OCI-LY3 (cell line): ENCODE data around the gene AMDHD1.

Source experiments
- H2AFZ ChIP-seq: fragments of 200-600, 300-600 bp; shearing (Covaris generic); 2 replicates; pipeline ENCODE4 v1.6.0; 2014; ENCODE audit warnings: antibody characterized with exemption, low read depth, low read length
- H3K27ac ChIP-seq: fragments of 200-600, 300-600 bp; sonication (generic); 2 replicates; pipeline ENCODE4 v1.5.1; 2014; ENCODE audit warnings: mild to moderate bottlenecking, low read length, moderate library complexity, mixed read lengths
- H3K27me3 ChIP-seq: fragments of 200-600, 300-600 bp; sonication (generic); 2 replicates; pipeline ENCODE4 v1.6.1; 2014; ENCODE audit warnings: low read depth, low read length, mixed read lengths
- H3K36me3 ChIP-seq: fragments of 200-600, 300-600 bp; sonication (generic); replicated peaks from 2 replicates; pipeline ENCODE3; 2014; ENCODE audit warnings: low read depth, low read length, mixed read lengths
- H3K4me1 ChIP-seq: fragments of 300-600, 200-600 bp; sonication (generic); 2 replicates; pipeline ENCODE4 v1.6.1; 2014; ENCODE audit warnings: low read length, mixed read lengths
- H3K4me2 ChIP-seq: fragments of 200-600, 300-600 bp; sonication (generic); 2 replicates; pipeline ENCODE4 v1.6.1; 2014; ENCODE audit warnings: low read length, mixed read lengths
- H3K4me3 ChIP-seq: fragments of 300-600, 200-600 bp; sonication (generic); 2 replicates; pipeline ENCODE4 v1.5.1; 2014; ENCODE audit warnings: antibody characterized with exemption, mild to moderate bottlenecking, low read length, moderate library complexity
- H3K79me2 ChIP-seq: fragments of 300-600, 200-600 bp; shearing (Covaris generic); 2 replicates; pipeline ENCODE4 v1.6.1; 2014; ENCODE audit warnings: mild to moderate bottlenecking, low read length, mixed read lengths
- H3K9ac ChIP-seq: fragments of 300-600, 200-600 bp; shearing (Covaris generic); 2 replicates; pipeline ENCODE4 v1.6.0; 2014; ENCODE audit warnings: mild to moderate bottlenecking, low read length, moderate library complexity
- H3K9me3 ChIP-seq: fragments of 200-600, 300-600 bp; shearing (Covaris generic); 2 replicates; pipeline ENCODE4 v1.6.1; 2014; ENCODE audit warnings: low read length, mixed read lengths; ENCODE audit not compliant: insufficient read depth
- H4K20me1 ChIP-seq: fragments of 200-600, 300-600 bp; sonication (generic); 2 replicates; pipeline ENCODE4 v1.6.1; 2016; ENCODE audit warnings: low read length, mixed read lengths; ENCODE audit not compliant: insufficient read depth
- EZH2phosphoT487 ChIP-seq: fragments of 200-600 bp; shearing (Covaris generic); IDR thresholded peaks from 2 replicates; pipeline ENCODE4 v1.6.1; 2018; ENCODE audit warnings: antibody characterized with exemption, mixed run types, low read depth
- TF ChIP-seq, protein P1 (sequence below): fragments of 200-600, 300-600 bp; sonication (generic); IDR thresholded peaks from 2 replicates; pipeline ENCODE4 v1.5.1; 2014; ENCODE audit warnings: antibody characterized with exemption, low read length, low read depth

AMDHD1 gene

GRCh38 chr12:95949477-95950206, 6.5 kb downstream of the AMDHD1 start:
- no peak for TF ChIP-seq EZH2phosphoT487
- TF ChIP-seq, protein P1, sequence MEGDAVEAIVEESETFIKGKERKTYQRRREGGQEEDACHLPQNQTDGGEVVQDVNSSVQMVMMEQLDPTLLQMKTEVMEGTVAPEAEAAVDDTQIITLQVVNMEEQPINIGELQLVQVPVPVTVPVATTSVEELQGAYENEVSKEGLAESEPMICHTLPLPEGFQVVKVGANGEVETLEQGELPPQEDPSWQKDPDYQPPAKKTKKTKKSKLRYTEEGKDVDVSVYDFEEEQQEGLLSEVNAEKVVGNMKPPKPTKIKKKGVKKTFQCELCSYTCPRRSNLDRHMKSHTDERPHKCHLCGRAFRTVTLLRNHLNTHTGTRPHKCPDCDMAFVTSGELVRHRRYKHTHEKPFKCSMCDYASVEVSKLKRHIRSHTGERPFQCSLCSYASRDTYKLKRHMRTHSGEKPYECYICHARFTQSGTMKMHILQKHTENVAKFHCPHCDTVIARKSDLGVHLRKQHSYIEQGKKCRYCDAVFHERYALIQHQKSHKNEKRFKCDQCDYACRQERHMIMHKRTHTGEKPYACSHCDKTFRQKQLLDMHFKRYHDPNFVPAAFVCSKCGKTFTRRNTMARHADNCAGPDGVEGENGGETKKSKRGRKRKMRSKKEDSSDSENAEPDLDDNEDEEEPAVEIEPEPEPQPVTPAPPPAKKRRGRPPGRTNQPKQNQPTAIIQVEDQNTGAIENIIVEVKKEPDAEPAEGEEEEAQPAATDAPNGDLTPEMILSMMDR: no peak
- no peak overlapping the region for H2AFZ ChIP-seq

GRCh38 chr12:95951515-95951914, 8.4 kb downstream of the AMDHD1 start:
- Histone ChIP-seq H3K4me3 (no peak overlapping the region), H3K4me2 (no peak overlapping the region), H3K9ac (no peak overlapping the region), H4K20me1 (no peaks in the 10 kb centered on the region), H3K27me3 (peaks cover 21% of the 10 kb centered on the region; the same call in 1 of the 2 replicates), H3K4me1 (peaks cover 4% of the 10 kb centered on the region; the same call in 1 of the 2 replicates), H3K27ac (no peak overlapping the region), H3K36me3 (no peaks in the 10 kb centered on the region), H2AFZ (no peak overlapping the region), H3K9me3 (no peaks in the 10 kb centered on the region), H3K79me2 (no peaks in the 10 kb centered on the region)
- TF ChIP-seq, protein P1: no peak
- no peak for TF ChIP-seq EZH2phosphoT487

More at GRCh38 chr12:95949477-95950206, 6.5 kb downstream of the AMDHD1 start:
- Histone ChIP-seq H3K9ac (no peak overlapping the region), H3K27ac (no peak overlapping the region), H3K79me2 (no peaks in the 10 kb centered on the region), H3K4me2 (no peak overlapping the region), H3K27me3 (peaks cover 22% of the 10 kb centered on the region; the same call in 1 of the 2 replicates), H3K9me3 (no peaks in the 10 kb centered on the region), H3K4me3 (no peak overlapping the region), H3K36me3 (no peaks in the 10 kb centered on the region), H4K20me1 (no peaks in the 10 kb centered on the region), H3K4me1 (peaks cover 4% of the 10 kb centered on the region; the same call in 1 of the 2 replicates)

DNA sequence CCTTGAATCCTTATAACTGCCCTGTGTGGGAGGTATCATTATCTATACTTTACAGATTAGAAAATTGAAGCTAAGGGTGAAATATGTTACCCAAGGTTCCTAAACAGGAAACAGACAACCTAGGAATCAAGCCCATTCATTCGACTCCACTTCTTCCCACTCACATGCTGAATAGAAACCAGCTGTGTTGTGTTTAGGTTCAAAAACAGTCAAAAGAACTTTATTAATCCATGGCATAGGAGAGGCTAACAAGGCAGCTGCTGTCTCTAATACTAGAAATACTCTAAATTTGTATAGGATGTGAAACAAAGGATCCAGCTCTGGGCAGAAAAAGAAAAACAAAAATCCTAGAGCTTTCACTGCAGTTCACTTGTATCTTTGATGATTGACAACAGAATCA, 9.9 kb downstream of the AMDHD1 start:
- no peaks in the 10 kb centered on the region for H4K20me1 ChIP-seq
- peaks cover 21% of the 10 kb centered on the region; the same call in 1 of the 2 replicates for H3K27me3 ChIP-seq

DNA sequence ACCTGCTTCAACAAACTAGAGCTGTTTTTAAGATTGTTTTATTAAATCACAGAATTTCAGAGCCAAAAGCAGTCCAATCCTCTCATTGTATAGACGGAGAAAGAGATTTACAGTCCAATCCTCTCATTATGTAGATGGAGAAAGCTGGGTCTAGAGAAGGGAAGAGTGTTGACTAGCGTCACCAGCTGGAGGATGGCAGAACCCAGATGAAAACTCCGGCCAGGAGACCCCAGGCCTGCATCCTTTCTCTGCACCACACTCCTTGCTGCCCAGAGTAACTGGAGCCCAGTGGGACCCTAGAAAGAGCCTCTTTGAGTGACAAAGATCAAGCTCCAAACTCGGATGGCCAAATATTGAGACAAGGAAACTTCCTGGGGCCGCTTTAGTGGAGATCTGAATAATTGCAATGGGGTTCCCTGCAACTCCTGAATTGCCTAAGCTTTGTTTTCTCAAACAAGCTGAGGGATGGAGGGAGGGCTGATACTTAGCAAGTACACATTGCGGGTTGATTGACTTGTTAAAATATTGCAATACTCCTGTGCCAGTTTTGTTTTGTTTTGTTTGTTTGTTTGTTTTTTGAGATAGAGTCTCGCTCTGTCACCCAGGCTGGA, 12.5 kb downstream of the AMDHD1 start:
- H3K4me2 ChIP-seq: no peak overlapping the region
- H3K27me3 ChIP-seq: 0 out of 2 replicates have a peak, but pooled peaks cover 8% of the 10 kb centered on the region
- H3K36me3 ChIP-seq: no peaks in the 10 kb centered on the region
- H3K4me1 ChIP-seq: no peaks in the 10 kb centered on the region
- no peak overlapping the region for H3K9ac ChIP-seq
- H3K9me3 ChIP-seq: no peaks in the 10 kb centered on the region
- H4K20me1 ChIP-seq: no peaks in the 10 kb centered on the region
- no peak overlapping the region for H3K4me3 ChIP-seq
- no peaks in the 10 kb centered on the region for H3K79me2 ChIP-seq
- no peak overlapping the region for H2AFZ ChIP-seq
- TF ChIP-seq, protein P1: no peak
- TF ChIP-seq EZH2phosphoT487: no peak
- H3K27ac ChIP-seq: no peak overlapping the region

More for the DNA sequence above, 9.9 kb downstream of the AMDHD1 start:
- Histone ChIP-seq H3K27ac (no peak overlapping the region), H3K9ac (no peak overlapping the region), H3K79me2 (no peaks in the 10 kb centered on the region), H3K4me3 (no peak overlapping the region), H3K4me2 (no peak overlapping the region), H3K9me3 (no peaks in the 10 kb centered on the region), H2AFZ (no peak overlapping the region), H3K36me3 (no peaks in the 10 kb centered on the region), H3K4me1 (peaks cover 4% of the 10 kb centered on the region; the same call in 1 of the 2 replicates)
- TF ChIP-seq, protein P1: no peak
- TF ChIP-seq EZH2phosphoT487: no peak
